SKM-1 (cell line): ENCODE measurements around the gene FRK.
"Not testable (repeated sequence)": the region's sequence is repeated elsewhere in the genome, so short reads cannot be mapped to it uniquely, and the experiment has no call there.

Experiments used
- DNase-seq: peaks from one replicate; lab custom pipeline; 2025; ENCODE audit not compliant: unreplicated experiment; lab: John Stamatoyannopoulos, UW

FRK gene

GRCh38 chr6:115947966-115948541 is 112.6 kb downstream of the FRK start:
- DNase-seq: no peak

GRCh38 chr6:115945812-115946211 is 114.9 kb downstream of the FRK start:
- DNase-seq: no peak

GRCh38 chr6:115945306-115945705 is 115.4 kb downstream of the FRK start:
- no peak for DNase-seq

- DNase-seq: not testable (repeated sequence)
Observed at GRCh38 chr6:115944829-115945228, 115.9 kb downstream of the FRK start.

GRCh38 chr6:115937502-115937901 is 123.2 kb downstream of the FRK start:
- DNase-seq: not testable (repeated sequence)

GRCh38 chr6:115935361-115935760 is 125.3 kb downstream of the FRK start:
- DNase-seq: no peak

- no peak for DNase-seq
Observed at GRCh38 chr6:115934829-115935228, 125.9 kb downstream of the FRK start.

GRCh38 chr6:115934145-115934544 is 126.5 kb downstream of the FRK start:
- DNase-seq: no peak

- no peak for DNase-seq
Observed at GRCh38 chr6:115932481-115932880, 128.2 kb downstream of the FRK start.

GRCh38 chr6:115928000-115928399 is 132.7 kb downstream of the FRK start:
- DNase-seq: not testable (repeated sequence)

GRCh38 chr6:115922971-115923370 is 137.7 kb downstream of the FRK start:
- no peak for DNase-seq

GRCh38 chr6:115914098-115914497 is 146.6 kb downstream of the FRK start:
- peak; percentile 67 for DNase-seq

GRCh38 chr6:115909923-115910546 is 150.7 kb downstream of the FRK start:
- DNase-seq: no peak

GRCh38 chr6:115908906-115909559 is 151.7 kb downstream of the FRK start:
- no peak for DNase-seq

- no peak for DNase-seq
Observed at GRCh38 chr6:115905471-115905870, 155.2 kb downstream of the FRK start.

- DNase-seq: no peak
Observed at GRCh38 chr6:115902436-115902835, 158.3 kb downstream of the FRK start.

- no peak for DNase-seq
Observed at GRCh38 chr6:115901896-115902295, 158.8 kb downstream of the FRK start.

GRCh38 chr6:115899730-115900282 is 160.9 kb downstream of the FRK start:
- peak; percentile 6 for DNase-seq

- DNase-seq: no peak
Observed at GRCh38 chr6:115898246-115898645, 162.4 kb downstream of the FRK start.

GRCh38 chr6:115896538-115897129 is 164.1 kb downstream of the FRK start:
- DNase-seq: peak; percentile 54

GRCh38 chr6:115894426-115894992 is 166.2 kb downstream of the FRK start:
- no peak for DNase-seq
